Neural cell (in vitro differentiated cells): ENCODE data around the gene ASIC4.

ENCODE experiments used
- EP300 ChIP-seq: fragments of 450-650 bp; conservative IDR thresholded peaks from 2 replicates; pipeline ENCODE4 v1.6.1; 2014; ENCODE audit warnings: antibody characterized with exemption, mild to moderate bottlenecking, moderate library complexity; ENCODE audit not compliant: poor library complexity, severe bottlenecking
- EZH2 ChIP-seq: fragments of 200-600, 300-800 bp; shearing (Covaris generic), sonication (generic); IDR thresholded peaks from 2 replicates; pipeline ENCODE4 v1.6.1; 2014; ENCODE audit warnings: antibody characterized with exemption, low read length, borderline replicate concordance, mild to moderate bottlenecking; ENCODE audit not compliant: insufficient read depth, poor library complexity, severe bottlenecking
- POLR2AphosphoS5 ChIP-seq: IDR thresholded peaks from 2 replicates; pipeline ENCODE4 v1.6.1; 2012
- TF ChIP-seq, protein P1 (sequence below): fragments of 450-650 bp; IDR thresholded peaks from 2 replicates; pipeline ENCODE4 v1.5.1; 2014; ENCODE audit warnings: antibody characterized with exemption, mild to moderate bottlenecking, moderate library complexity; ENCODE audit not compliant: poor library complexity, severe bottlenecking
- TF ChIP-seq, protein P2 (sequence below): IDR thresholded peaks from 2 replicates; pipeline ENCODE4 v1.6.1; 2012; ENCODE audit warnings: borderline replicate concordance

GRCh38 chr2:219514196-219514761 lies at the start of gene ASIC4:
- no peak for TF ChIP-seq EZH2
- TF ChIP-seq, protein P1, sequence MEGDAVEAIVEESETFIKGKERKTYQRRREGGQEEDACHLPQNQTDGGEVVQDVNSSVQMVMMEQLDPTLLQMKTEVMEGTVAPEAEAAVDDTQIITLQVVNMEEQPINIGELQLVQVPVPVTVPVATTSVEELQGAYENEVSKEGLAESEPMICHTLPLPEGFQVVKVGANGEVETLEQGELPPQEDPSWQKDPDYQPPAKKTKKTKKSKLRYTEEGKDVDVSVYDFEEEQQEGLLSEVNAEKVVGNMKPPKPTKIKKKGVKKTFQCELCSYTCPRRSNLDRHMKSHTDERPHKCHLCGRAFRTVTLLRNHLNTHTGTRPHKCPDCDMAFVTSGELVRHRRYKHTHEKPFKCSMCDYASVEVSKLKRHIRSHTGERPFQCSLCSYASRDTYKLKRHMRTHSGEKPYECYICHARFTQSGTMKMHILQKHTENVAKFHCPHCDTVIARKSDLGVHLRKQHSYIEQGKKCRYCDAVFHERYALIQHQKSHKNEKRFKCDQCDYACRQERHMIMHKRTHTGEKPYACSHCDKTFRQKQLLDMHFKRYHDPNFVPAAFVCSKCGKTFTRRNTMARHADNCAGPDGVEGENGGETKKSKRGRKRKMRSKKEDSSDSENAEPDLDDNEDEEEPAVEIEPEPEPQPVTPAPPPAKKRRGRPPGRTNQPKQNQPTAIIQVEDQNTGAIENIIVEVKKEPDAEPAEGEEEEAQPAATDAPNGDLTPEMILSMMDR, result peak; percentile 38
- peak; percentile 43 for TF ChIP-seq POLR2AphosphoS5
- TF ChIP-seq, protein P2, sequence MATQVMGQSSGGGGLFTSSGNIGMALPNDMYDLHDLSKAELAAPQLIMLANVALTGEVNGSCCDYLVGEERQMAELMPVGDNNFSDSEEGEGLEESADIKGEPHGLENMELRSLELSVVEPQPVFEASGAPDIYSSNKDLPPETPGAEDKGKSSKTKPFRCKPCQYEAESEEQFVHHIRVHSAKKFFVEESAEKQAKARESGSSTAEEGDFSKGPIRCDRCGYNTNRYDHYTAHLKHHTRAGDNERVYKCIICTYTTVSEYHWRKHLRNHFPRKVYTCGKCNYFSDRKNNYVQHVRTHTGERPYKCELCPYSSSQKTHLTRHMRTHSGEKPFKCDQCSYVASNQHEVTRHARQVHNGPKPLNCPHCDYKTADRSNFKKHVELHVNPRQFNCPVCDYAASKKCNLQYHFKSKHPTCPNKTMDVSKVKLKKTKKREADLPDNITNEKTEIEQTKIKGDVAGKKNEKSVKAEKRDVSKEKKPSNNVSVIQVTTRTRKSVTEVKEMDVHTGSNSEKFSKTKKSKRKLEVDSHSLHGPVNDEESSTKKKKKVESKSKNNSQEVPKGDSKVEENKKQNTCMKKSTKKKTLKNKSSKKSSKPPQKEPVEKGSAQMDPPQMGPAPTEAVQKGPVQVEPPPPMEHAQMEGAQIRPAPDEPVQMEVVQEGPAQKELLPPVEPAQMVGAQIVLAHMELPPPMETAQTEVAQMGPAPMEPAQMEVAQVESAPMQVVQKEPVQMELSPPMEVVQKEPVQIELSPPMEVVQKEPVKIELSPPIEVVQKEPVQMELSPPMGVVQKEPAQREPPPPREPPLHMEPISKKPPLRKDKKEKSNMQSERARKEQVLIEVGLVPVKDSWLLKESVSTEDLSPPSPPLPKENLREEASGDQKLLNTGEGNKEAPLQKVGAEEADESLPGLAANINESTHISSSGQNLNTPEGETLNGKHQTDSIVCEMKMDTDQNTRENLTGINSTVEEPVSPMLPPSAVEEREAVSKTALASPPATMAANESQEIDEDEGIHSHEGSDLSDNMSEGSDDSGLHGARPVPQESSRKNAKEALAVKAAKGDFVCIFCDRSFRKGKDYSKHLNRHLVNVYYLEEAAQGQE, result no peak
- peak; percentile 44 for TF ChIP-seq EP300
